ENCODE results near the gene BNIP2. TPM values are rescaled to one million over a fixed set of nuclear protein-coding genes. Genes with fewer than 3 reads are reported as not detected.

The BNIP2 gene
- total RNA-seq, 1 donor from 2014 or later: 60.1 TPM

DNA sequence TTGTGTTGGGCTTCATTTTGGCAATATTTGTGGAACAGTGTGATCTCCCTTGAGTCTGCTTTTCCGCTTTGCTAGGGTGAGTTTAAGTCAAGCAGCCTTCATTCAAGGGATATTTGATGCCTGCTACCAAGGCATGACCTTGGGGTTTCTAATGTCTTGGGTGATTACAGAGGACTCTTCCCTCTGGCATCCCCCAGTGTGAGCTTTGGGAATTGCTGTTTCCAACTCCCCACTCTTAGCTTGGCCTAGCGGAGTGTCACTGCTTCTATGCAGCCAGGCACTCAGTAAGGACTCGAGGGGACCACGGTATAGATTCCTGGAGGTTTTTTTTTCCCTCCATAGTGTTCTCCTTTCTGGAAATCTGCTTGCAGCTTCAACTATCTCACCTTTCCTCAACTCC, 56.4 kb downstream of the BNIP2 start:
- no peaks in the 10 kb centered on the region for H3K9me3 ChIP-seq
- no peak for DNase-seq (ENCODE audit: low spot score in 2 of 2)
- TF ChIP-seq CTCF (IDR thresholded peaks at IDR 0.05): no peak
- H3K4me1 ChIP-seq: no peaks in the 10 kb centered on the region
- H3K27me3 ChIP-seq: no peaks in the 10 kb centered on the region
- intact Hi-C loops (cut with DNase I): no loop called here
- no peak overlapping the region for H3K27ac ChIP-seq
- peaks cover 3% of the 10 kb centered on the region in 2 donors for H3K36me3 ChIP-seq
- H3K4me3 ChIP-seq: no peak overlapping the region

- DNase-seq (ENCODE audit: low spot score in 2 of 2): no peak
- Histone ChIP-seq H3K9me3 (no peaks in the 10 kb centered on the region), H3K27me3 (no peaks in the 10 kb centered on the region), H3K4me3 (no peak overlapping the region), H3K4me1 (no peaks in the 10 kb centered on the region), H3K27ac (no peak overlapping the region), H3K36me3 (no peaks in the 10 kb centered on the region)
- intact Hi-C loops (cut with DNase I): no loop called here
- no peak for TF ChIP-seq CTCF (IDR thresholded peaks at IDR 0.05)
These were observed 66.8 kb downstream of the BNIP2 start for GRCh38 chr15:59622289-59622688.

- no peak overlapping the region for H3K27ac ChIP-seq
- H3K9me3 ChIP-seq: no peaks in the 10 kb centered on the region
- TF ChIP-seq CTCF (IDR thresholded peaks at IDR 0.05): no peak
- H3K4me3 ChIP-seq: no peak overlapping the region
- intact Hi-C loops (cut with DNase I): no loop called here
- no peaks in the 10 kb centered on the region for H3K4me1 ChIP-seq
- no peaks in the 10 kb centered on the region for H3K27me3 ChIP-seq
- no peak for DNase-seq (ENCODE audit: low spot score in 2 of 2)
- no peaks in the 10 kb centered on the region for H3K36me3 ChIP-seq
These were observed 70.7 kb downstream of the BNIP2 start for GRCh38 chr15:59618406-59618805.

DNA sequence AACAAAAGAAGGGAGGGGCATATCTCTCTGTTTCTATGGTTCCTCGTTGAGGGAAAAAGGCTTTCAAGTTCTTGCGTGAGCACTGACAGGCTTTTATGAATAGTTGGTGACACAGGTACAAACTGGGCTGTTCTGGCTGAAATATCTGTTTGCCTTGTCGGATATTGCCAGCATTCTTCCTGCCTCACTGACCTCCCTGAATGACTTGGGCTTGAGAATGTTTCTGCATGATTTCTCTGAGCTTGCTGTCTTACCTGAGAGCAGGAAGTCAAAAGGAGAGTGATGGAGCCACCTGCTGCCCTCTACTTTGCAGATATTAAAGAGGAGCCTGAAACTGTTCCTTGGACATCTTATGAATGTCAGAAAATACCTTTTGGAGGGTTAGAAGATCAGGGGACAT, 72.7 kb downstream of the BNIP2 start:
- Histone ChIP-seq H3K4me1 (no peaks in the 10 kb centered on the region), H3K36me3 (no peaks in the 10 kb centered on the region), H3K27me3 (no peaks in the 10 kb centered on the region), H3K27ac (no peak overlapping the region), H3K4me3 (no peak overlapping the region), H3K9me3 (no peaks in the 10 kb centered on the region)
- no peak for DNase-seq (ENCODE audit: low spot score in 2 of 2)
- intact Hi-C loops (cut with DNase I): no loop called here
- TF ChIP-seq CTCF (IDR thresholded peaks at IDR 0.05): no peak

DNA sequence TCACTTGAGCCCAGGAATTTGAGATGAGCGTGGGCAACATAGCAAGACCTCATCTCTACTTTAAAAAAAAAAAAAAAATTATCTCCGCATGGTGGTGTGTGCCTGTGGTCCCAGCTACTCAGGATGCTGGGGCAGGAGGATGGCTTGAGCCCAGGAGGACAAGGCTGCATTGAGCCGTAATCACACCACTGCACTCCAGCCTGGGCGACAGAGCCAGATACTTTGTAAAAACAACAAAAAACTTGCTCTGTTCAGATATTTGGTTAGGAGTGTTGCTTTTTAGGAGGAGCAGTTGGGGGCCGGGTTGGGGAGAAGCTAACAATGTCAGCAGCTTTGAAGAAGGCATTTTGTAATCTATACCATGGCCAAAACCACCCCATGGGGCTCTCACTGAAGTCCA, 73.5 kb downstream of the BNIP2 start:
- no peak for DNase-seq (ENCODE audit: low spot score in 2 of 2)
- no peak for TF ChIP-seq CTCF (IDR thresholded peaks at IDR 0.05)

DNA sequence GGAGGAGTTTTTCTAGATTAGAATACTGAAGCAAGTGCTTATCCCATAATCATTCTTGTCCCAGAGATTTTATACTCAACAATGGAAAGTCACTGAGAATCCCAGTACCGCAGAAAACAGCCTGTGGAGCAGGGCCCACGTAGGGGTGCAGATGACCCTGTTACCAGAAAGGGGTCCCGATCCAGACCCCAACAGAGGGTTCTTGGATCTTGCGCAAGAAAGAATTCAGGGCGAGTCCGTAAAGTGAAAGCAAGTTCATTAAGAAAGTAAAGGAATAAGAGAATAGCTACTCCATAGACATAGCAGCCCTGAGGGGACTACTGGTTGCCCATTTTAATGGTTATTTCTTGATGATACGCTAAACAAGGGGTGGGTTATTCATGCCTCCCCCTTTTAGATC, 75.0 kb downstream of the BNIP2 start:
- H3K27ac ChIP-seq: no peak overlapping the region
- no peaks in the 10 kb centered on the region for H3K9me3 ChIP-seq
- TF ChIP-seq CTCF (IDR thresholded peaks at IDR 0.05): no peak
- DNase-seq (ENCODE audit: low spot score in 2 of 2): no peak
- no peaks in the 10 kb centered on the region for H3K36me3 ChIP-seq
- H3K4me1 ChIP-seq: no peaks in the 10 kb centered on the region
- H3K4me3 ChIP-seq: no peak overlapping the region
- H3K27me3 ChIP-seq: no peaks in the 10 kb centered on the region
- intact Hi-C loops (cut with DNase I): no loop called here

More for the DNA sequence above, 73.5 kb downstream of the BNIP2 start:
- H3K27ac ChIP-seq: no peak overlapping the region
- intact Hi-C loops (cut with DNase I): no loop called here
- H3K27me3 ChIP-seq: no peaks in the 10 kb centered on the region
- H3K36me3 ChIP-seq: no peaks in the 10 kb centered on the region
- H3K4me3 ChIP-seq: no peak overlapping the region
- H3K9me3 ChIP-seq: no peaks in the 10 kb centered on the region
- no peaks in the 10 kb centered on the region for H3K4me1 ChIP-seq

Data from ascending aorta (tissue), 2 donors.